DND-41 (cell line): Measurements from ENCODE around the gene EXO1.

Experiments
- ATAC-seq: fragments of 200-7000 bp; cut with Tn5 transposase; 3 replicates; pipeline ENCODE4 v1.9.1; 2021; ENCODE audit warnings: low read depth; ENCODE audit not compliant: insufficient read depth
- DNase-seq: peaks from one replicate; pipeline ENCODE4 v3.0.0-alpha.2; 2020
- H2AFZ ChIP-seq: 2 replicates; pipeline ENCODE4 v1.6.0; 2012; ENCODE audit warnings: low read depth, low read length
- H3K27ac ChIP-seq: 2 replicates; pipeline ENCODE4 v1.5.1; 2012; ENCODE audit warnings: low read length, inconsistent platforms
- H3K27me3 ChIP-seq: fragments of 200-600 bp; sonication (generic); 2 replicates; pipeline ENCODE4 v1.6.0; 2012; ENCODE audit warnings: low read length, mild to moderate bottlenecking, inconsistent platforms; ENCODE audit not compliant: insufficient read depth, poor library complexity
- H3K36me3 ChIP-seq: 2 replicates; pipeline ENCODE4 v1.5.1; 2012; ENCODE audit warnings: low read length, inconsistent platforms; ENCODE audit not compliant: insufficient read depth
- H3K4me1 ChIP-seq: 2 replicates; pipeline ENCODE4 v1.5.1; 2012; ENCODE audit warnings: mild to moderate bottlenecking, low read length; ENCODE audit not compliant: insufficient read depth
- H3K4me2 ChIP-seq: 2 replicates; pipeline ENCODE4 v1.6.0; 2012; ENCODE audit warnings: mild to moderate bottlenecking, moderate library complexity, low read length, inconsistent platforms; ENCODE audit not compliant: insufficient read depth
- H3K4me3 ChIP-seq, 2 experiments: fragments of 200-600 bp in 1 of 2; shearing (Covaris generic) in 1 of 2; 2 replicates each; pipeline ENCODE4 v1.5.1; 2012 to 2016; ENCODE audit warnings: inconsistent platforms in 2 of 2, low read length in 2 of 2, mild to moderate bottlenecking in 2 of 2, low read depth in 1 of 2, moderate library complexity in 1 of 2
- H3K79me2 ChIP-seq: 2 replicates; pipeline ENCODE4 v1.6.0; 2012; ENCODE audit warnings: low read length, inconsistent platforms; ENCODE audit not compliant: insufficient read depth
- H3K9ac ChIP-seq: 2 replicates; pipeline ENCODE4 v1.6.0; 2012; ENCODE audit warnings: low read depth, mild to moderate bottlenecking, inconsistent platforms, low read length, moderate library complexity
- H3K9me3 ChIP-seq: 2 replicates; pipeline ENCODE4 v1.5.1; 2012; ENCODE audit warnings: low read length, moderate library complexity, mild to moderate bottlenecking, inconsistent platforms; ENCODE audit not compliant: insufficient read depth, severe bottlenecking
- H4K20me1 ChIP-seq: 2 replicates; pipeline ENCODE4 v1.6.0; 2012; ENCODE audit warnings: low read length; ENCODE audit not compliant: insufficient read depth
- CTCF ChIP-seq: IDR thresholded peaks from 2 replicates; pipeline ENCODE4 v1.5.1; 2012; ENCODE audit warnings: borderline replicate concordance, low read length, moderate library complexity, mild to moderate bottlenecking; ENCODE audit not compliant: poor library complexity, severe bottlenecking; ENCODE audit errors: extremely low read depth
- EZH2 ChIP-seq: IDR thresholded peaks from 3 replicates; pipeline ENCODE4 v1.6.1; 2012; ENCODE audit warnings: borderline replicate concordance, low read depth, mild to moderate bottlenecking, moderate library complexity, low read length, inconsistent platforms; ENCODE audit not compliant: severe bottlenecking

Gene EXO1

GRCh38 chr1:241902391-241903065 is 54.5 kb downstream of the EXO1 start:
- TF ChIP-seq EZH2 (no peak), CTCF (no peak)
- ATAC-seq, result no peak
- H3K79me2 ChIP-seq, result no peaks in the 10 kb centered on the region

DNA sequence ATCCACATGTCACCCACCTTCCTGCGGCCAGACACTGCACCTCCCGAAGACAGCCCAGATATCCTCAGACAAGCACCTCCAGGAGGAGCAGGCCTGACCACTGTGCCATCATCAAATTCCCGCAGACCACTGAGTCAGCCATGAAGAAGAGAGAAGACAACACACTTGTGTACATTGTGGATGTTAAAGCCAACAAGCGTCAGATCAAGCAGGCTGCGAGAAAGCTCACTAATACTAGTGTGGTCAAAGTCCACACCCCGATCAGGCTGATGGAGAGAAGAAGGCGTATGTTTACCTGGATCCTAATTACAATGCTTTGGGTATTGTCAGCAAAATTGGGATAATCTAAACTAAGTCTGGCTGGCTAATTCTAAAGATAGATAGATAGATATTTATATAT is 68.2 kb downstream of the EXO1 start:
- H3K9ac ChIP-seq, result no peak overlapping the region
- no peak overlapping the region for H3K4me3 ChIP-seq
- H2AFZ ChIP-seq, result no peak overlapping the region
- no peaks in the 10 kb centered on the region for H3K27me3 ChIP-seq
- H3K36me3 ChIP-seq, result no peaks in the 10 kb centered on the region
- no peak for TF ChIP-seq EZH2
- no peak for TF ChIP-seq CTCF
- H3K27ac ChIP-seq, result no peak overlapping the region
- H3K4me1 ChIP-seq, result no peaks in the 10 kb centered on the region
- no peaks in the 10 kb centered on the region for H3K9me3 ChIP-seq
- ATAC-seq (no peak), DNase-seq (no peak)
- H3K4me2 ChIP-seq, result no peak overlapping the region
- no peaks in the 10 kb centered on the region for H3K79me2 ChIP-seq
- H4K20me1 ChIP-seq, result no peaks in the 10 kb centered on the region

More at GRCh38 chr1:241902391-241903065, 54.5 kb downstream of the EXO1 start:
- H3K9me3 ChIP-seq, result no peaks in the 10 kb centered on the region
- no peak overlapping the region for H3K4me2 ChIP-seq
- H3K9ac ChIP-seq, result no peak overlapping the region
- peaks cover 30% of the 10 kb centered on the region; the same call in 1 of the 2 replicates for H3K36me3 ChIP-seq
- H3K4me1 ChIP-seq, result no peaks in the 10 kb centered on the region
- no peak overlapping the region for H2AFZ ChIP-seq
- DNase-seq, result no peak
- H4K20me1 ChIP-seq, result no peaks in the 10 kb centered on the region
- H3K4me3 ChIP-seq, result no peak overlapping the region
- H3K27me3 ChIP-seq, result no peaks in the 10 kb centered on the region
- H3K27ac ChIP-seq, result no peak overlapping the region

DNA sequence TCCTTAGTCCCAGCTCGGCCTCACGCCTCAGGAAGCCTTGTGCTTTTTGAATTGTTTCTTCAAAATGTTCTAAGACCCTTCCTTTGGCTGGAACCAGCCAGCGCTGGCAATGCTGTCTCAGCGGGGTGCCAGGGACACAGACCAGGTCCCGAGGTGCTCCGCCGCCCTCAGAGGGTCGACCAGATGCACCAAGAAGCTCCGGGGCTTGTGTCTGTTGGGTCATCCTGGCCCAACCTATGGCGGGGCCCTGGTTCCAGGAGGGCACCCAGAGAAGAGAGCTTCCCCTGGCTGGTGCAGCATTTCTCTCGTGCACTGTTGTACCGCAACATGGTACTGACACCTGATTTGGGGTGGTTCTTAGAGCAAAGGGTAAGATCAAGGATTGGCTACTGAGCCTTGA is 69.5 kb downstream of the EXO1 start:
- Histone ChIP-seq H3K9ac (no peak overlapping the region), H3K4me3 (no peak overlapping the region), H3K27me3 (no peaks in the 10 kb centered on the region), H3K4me1 (no peaks in the 10 kb centered on the region), H3K9me3 (no peaks in the 10 kb centered on the region), H3K4me2 (no peak overlapping the region), H3K79me2 (no peaks in the 10 kb centered on the region), H3K27ac (no peak overlapping the region), H4K20me1 (no peaks in the 10 kb centered on the region), H3K36me3 (no peaks in the 10 kb centered on the region), H2AFZ (no peak overlapping the region)
- TF ChIP-seq EZH2 (no peak), CTCF (no peak)
- no peak for DNase-seq
- no peak for ATAC-seq
